Heart right ventricle (tissue), 16 donors: ENCODE results near the gene RNF157. TPM values are rescaled to one million over a fixed set of nuclear protein-coding genes. Genes with fewer than 3 reads are reported as not detected.

Experiments
- ATAC-seq, 8 donors: fragments of 200-7000 bp; cut with Tn5 transposase; one replicate each; pipeline ENCODE4 v1.9.1; 2020; ENCODE audit warnings: mild to moderate bottlenecking in 8 of 8, moderate library complexity in 8 of 8, moderate number of reproducible peaks in 1 of 8
- DNase-seq, 2 donors: peaks; one replicate each; pipeline ENCODE4 v3.0.0-alpha.2; 2020
- H3K27ac ChIP-seq, 10 donors: fragments of 200-600 bp; sonication (generic) in 2 of 10; one replicate each; pipeline versions ENCODE4 v1.5.0 to v1.8.0; 2020 to 2022; ENCODE audit warnings: mild to moderate bottlenecking in 3 of 10
- H3K27me3 ChIP-seq, 7 donors: fragments of 200-600 bp; one replicate each; pipeline ENCODE4 v1.8.0; 2021 to 2022; ENCODE audit warnings: mild to moderate bottlenecking in 2 of 7
- H3K36me3 ChIP-seq, 9 donors: fragments of 200-600 bp; sonication (generic) in 1 of 9; one replicate each; pipeline versions ENCODE4 v1.5.0 to v1.8.0; 2020 to 2022; ENCODE audit warnings: mild to moderate bottlenecking in 2 of 9
- H3K4me1 ChIP-seq, 9 donors: fragments of 200-600 bp; sonication (generic) in 1 of 9; one replicate each; pipeline versions ENCODE4 v1.5.0 to v1.8.0; 2020 to 2022; ENCODE audit warnings: mild to moderate bottlenecking in 4 of 9
- H3K4me3 ChIP-seq, 10 donors: fragments of 200-600 bp; sonication (generic) in 2 of 10; one replicate each; pipeline versions ENCODE4 v1.5.0 to v1.8.0; 2020 to 2022; ENCODE audit warnings: mild to moderate bottlenecking in 7 of 10, moderate library complexity in 2 of 10
- H3K9me3 ChIP-seq, 11 donors: fragments of 200-600 bp in 10 of 11; sonication (generic) in 2 of 11; one replicate each; pipeline versions ENCODE4 v1.5.0 to v1.8.0; 2013 to 2022; ENCODE audit warnings: mild to moderate bottlenecking in 2 of 11, control low read depth in 1 of 11, moderate library complexity in 1 of 11
- WGBS, 2 donors: extraction: QIAGEN DNeasy Blood & Tissue Kit; methylation state at CpG; one replicate each; pipeline ENCODE4 v1.1.7; 2013; ENCODE audit warnings: inconsistent platforms in 1 of 2; 5-methylcytosine and 5-hydroxymethylcytosine counted together
- intact Hi-C, 10 donors: fragments of 100-400 bp; cut with DNase I; formaldehyde crosslinking; loops; one replicate each; pipeline versions ENCODE4 v1.11.1 to v1.14.2; 2022
- polyA plus RNA-seq, 2 donors: library from polyadenylated mRNA; stranded (reverse); fragments of 200-250 nt; gene quantifications; one replicate each; pipeline ENCODE4 v1.2.3, GENCODE V29; 2013
- total RNA-seq, 10 donors: library from RNA; stranded (reverse); fragmentation: NEBNext Ultra II Directional in 3 of 10; extraction: Animal tissue kit (Norgen Biotek cat#: 25700) in 3 of 10; gene quantifications; one replicate each; pipeline versions ENCODE4 v1.2.1 to v1.2.4, GENCODE V29; 2021 to 2023
- TF ChIP-seq, protein P1 (sequence below), 9 donors: fragments of 200-600 bp; sonication (generic) in 2 of 9; IDR thresholded peaks; one replicate each; pipeline versions ENCODE4 v1.5.0 to v1.8.0; 2021 to 2022; ENCODE audit warnings: antibody characterized with exemption in 9 of 9, mild to moderate bottlenecking in 5 of 9, moderate library complexity in 1 of 9
- donor health status: Arrhythmogenic right ventricular cardiomyopathy.
- donor health status: ischemic (EF 13 %, LVEDD 7.1; RV severe dilation, severe dysfunction).
- donor health status: healthy with polysubstance abuse.
- donor health status: DM: no; HTN: yes; CAD: no.
- donor health status: DM: no; HTN: no; CAD: no.
- donor health status: ischemic (EF 25% LVEDD 6.9; RV normal size, moderate dysfunction).
- donor health status: ischemic (EF 25% LVEDD 5.7; RV mildly dilated, moderate dysfunction).
- donor health status: healthy.
- donor health status: DM: yes; HTN: yes; CAD: no.
- donor health status: Ischemic cardiomyopathy.
- donor health status: ischemic (EF 35%, LVEDD 5.7; RV mildly dilated, moderate dysfunction).
- donor health status: nonischemic (EF 11% LVEDD 7.7; RV severe dilation, severe dysfunction).
- donor health status: DM: yes; HTN: yes; CAD: no.
- donor health status: PGD.
- donor health status: ischemic (EF 29% LVEDD 5.4; RV normal size, mild dysfunction).
- donor health status: nonischemic (EF 23%, LVEDD 6.1; RV moderate dilation, normal function).

The RNF157 gene
- total and polyA plus RNA-seq, 12 donors: 1.3 to 18.8 (median 3.4) TPM

DNA sequence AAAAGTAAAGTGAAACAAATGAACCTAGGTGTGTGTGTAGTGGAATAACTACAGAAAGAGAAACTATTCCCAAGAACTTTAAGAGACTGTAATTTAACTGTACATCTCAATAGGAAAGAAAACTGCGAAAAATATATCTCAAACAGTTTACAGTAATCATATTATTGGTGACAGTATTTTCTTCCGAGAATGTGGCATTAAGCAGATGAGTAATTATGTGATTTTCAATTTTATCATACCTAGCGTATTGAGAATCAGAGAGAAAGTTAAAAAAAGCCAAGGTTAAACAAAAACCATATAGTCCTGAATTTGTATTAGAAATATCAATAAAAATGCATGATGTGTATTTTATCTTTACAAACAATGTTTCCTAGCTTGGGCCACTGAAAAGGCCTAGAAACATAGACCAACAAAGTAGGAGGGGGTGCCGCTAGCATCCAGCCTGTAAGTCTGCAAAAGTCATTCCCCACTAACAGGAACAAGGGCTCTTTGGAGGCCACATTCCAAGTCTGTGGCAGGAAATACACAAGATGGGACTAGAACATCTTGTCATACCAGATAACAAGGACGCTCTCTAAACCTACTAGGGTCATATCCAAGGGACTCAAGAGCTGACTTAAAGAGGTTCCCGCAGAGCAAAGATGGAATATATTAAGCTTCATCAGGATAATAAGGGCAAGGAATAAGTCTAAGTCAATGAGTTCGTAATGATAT, 20.5 kb downstream of the RNF157 start:
- Histone ChIP-seq H3K9me3 (no peaks in the 10 kb centered on the region), H3K4me3 (no peak overlapping the region), H3K36me3 (no peaks in the 10 kb centered on the region), H3K27ac (no peak overlapping the region), H3K27me3 (no peaks in the 10 kb centered on the region), H3K4me1 (no peaks in the 10 kb centered on the region)
- intact Hi-C loops: no loop called here
- TF ChIP-seq, protein P1, sequence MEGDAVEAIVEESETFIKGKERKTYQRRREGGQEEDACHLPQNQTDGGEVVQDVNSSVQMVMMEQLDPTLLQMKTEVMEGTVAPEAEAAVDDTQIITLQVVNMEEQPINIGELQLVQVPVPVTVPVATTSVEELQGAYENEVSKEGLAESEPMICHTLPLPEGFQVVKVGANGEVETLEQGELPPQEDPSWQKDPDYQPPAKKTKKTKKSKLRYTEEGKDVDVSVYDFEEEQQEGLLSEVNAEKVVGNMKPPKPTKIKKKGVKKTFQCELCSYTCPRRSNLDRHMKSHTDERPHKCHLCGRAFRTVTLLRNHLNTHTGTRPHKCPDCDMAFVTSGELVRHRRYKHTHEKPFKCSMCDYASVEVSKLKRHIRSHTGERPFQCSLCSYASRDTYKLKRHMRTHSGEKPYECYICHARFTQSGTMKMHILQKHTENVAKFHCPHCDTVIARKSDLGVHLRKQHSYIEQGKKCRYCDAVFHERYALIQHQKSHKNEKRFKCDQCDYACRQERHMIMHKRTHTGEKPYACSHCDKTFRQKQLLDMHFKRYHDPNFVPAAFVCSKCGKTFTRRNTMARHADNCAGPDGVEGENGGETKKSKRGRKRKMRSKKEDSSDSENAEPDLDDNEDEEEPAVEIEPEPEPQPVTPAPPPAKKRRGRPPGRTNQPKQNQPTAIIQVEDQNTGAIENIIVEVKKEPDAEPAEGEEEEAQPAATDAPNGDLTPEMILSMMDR (IDR thresholded peaks at IDR 0.05): no peak
- 78 to 86% methylated on average over 7 of the region's 7 CpGs for WGBS, 2 donors
- DNase-seq: no peak
- ATAC-seq: peak in 2 of 8 donors; percentile 28 to 44

DNA sequence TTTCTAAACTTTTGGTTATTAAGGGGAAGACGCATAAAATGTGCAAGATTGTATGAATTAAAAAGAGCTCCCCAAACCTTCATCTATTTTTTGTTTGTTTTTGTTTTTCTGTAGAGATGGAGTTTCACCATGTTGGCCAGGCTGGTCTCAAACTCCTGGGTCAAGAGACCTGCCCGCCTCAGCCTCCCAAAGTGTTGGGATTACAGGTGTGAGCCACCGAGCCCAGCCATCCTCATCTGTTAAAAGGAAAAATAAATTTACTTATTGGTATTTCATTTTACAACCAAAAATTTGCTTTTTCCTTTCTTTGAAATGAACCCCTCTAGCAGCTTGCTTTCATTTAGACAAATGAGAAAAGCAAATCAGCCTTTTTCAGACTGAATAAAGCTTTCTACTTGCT, 23.2 kb downstream of the RNF157 start:
- no peaks in the 10 kb centered on the region for H3K27me3 ChIP-seq
- intact Hi-C loops: no loop called here
- TF ChIP-seq, protein P1 (IDR thresholded peaks at IDR 0.05): no peak
- no peak overlapping the region for H3K4me3 ChIP-seq
- ATAC-seq (no peak), DNase-seq (no peak)
- H3K27ac ChIP-seq: no peak overlapping the region
- 96 to 97% methylated on average over 3 of the region's 3 CpGs for whole genome bisulfite sequencing, 2 donors
- H3K4me1 ChIP-seq: no peaks in the 10 kb centered on the region
- no peaks in the 10 kb centered on the region for H3K9me3 ChIP-seq
- H3K36me3 ChIP-seq: no peaks in the 10 kb centered on the region

GRCh38 chr17:76213491-76213890, 26.8 kb downstream of the RNF157 start:
- no peaks in the 10 kb centered on the region for H3K27me3 ChIP-seq
- no peak for DNase-seq
- ATAC-seq: no peak
- TF ChIP-seq, protein P1 (IDR thresholded peaks at IDR 0.05): no peak
- WGBS, 2 donors: 85 to 88% methylated on average over 2 of the region's 2 CpGs
- no peak overlapping the region for H3K27ac ChIP-seq
- H3K4me1 ChIP-seq: peaks cover 0 to under 1% (median 0%) of the 10 kb centered on the region in 9 donors
- H3K36me3 ChIP-seq: no peaks in the 10 kb centered on the region
- H3K9me3 ChIP-seq: no peaks in the 10 kb centered on the region
- intact Hi-C loops: no loop called here
- no peak overlapping the region for H3K4me3 ChIP-seq

DNA sequence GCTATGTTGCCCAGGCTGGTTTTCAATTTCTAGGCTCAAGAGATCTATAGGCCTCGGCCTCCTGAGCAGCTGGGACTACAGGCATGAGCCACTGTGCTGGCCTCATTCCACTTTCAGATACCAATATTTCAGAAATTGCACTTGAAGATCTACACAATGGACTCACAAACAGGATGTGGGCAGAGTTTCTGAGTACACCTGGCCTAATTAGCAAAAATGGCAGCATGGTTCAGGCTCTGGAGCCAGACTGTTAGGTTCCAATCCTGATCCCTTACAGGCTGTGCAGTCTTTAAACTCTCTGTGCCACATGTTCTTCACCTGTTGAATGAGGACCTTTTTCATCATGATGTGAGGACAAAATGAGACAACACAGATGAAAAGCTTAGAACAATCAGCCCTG, 32.2 kb downstream of the RNF157 start:
- H3K4me3 ChIP-seq: no peak overlapping the region
- H3K9me3 ChIP-seq: no peaks in the 10 kb centered on the region
- 96 to 97% methylated on average over 1 of the region's 1 CpG for WGBS, 2 donors
- H3K27ac ChIP-seq: peak overlapping the region in 1 of 10 donors; percentile 52
- ATAC-seq (no peak), DNase-seq (no peak)
- intact Hi-C loops: no loop called here
- no peaks in the 10 kb centered on the region for H3K36me3 ChIP-seq
- H3K4me1 ChIP-seq: peaks cover 0 to 29% (median 0%) of the 10 kb centered on the region in 9 donors
- no peaks in the 10 kb centered on the region for H3K27me3 ChIP-seq
- TF ChIP-seq, protein P1 (IDR thresholded peaks at IDR 0.05): no peak
